HG03342 (cell line): ENCODE measurements around the gene IL1RN.

Experiments used
- ATAC-seq: cut with Tn5 transposase; IDR thresholded peaks from one replicate; pipeline ENCODE4 v1.9.1; 2021; ENCODE audit warnings: mild to moderate bottlenecking, moderate library complexity; ENCODE audit not compliant: unreplicated experiment

Gene IL1RN

DNA sequence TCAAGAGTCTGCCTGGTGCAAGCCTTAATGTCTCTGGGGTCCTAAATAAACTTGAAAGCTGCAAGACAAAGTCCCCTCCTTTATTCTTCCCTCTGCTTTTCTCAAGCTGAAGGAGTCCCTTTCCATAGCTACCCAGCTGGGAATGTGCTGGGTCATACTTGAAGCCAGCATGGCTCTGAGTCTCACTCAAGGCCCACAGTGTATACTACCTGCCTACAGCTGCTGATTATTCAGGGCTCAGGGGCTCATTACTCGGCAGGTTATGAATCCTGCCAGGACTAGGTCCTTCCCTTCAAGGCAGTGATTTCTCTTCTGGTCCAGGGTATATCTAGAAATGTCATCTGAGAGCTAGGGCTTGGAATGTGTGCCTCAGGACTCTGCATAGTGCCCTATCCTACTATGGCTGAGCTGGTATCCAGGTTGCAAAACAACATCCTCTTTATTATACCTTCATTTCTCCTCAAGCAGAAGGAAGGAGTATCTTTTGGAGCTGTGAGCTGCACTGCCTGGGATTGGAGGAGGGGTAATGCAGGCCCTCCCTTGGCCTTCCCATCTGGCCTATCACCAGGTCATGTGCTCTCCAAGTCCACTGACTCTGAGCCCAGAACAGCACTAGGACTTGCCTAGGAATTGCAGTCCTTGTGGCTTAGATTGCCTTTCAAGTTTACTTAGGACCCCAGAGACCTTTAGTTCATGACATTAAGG is 22.3 kb downstream of the IL1RN start:
- no peak for ATAC-seq

- no peak for ATAC-seq
Observed at GRCh38 chr2:113150258-113150601, 22.8 kb downstream of the IL1RN start.

DNA sequence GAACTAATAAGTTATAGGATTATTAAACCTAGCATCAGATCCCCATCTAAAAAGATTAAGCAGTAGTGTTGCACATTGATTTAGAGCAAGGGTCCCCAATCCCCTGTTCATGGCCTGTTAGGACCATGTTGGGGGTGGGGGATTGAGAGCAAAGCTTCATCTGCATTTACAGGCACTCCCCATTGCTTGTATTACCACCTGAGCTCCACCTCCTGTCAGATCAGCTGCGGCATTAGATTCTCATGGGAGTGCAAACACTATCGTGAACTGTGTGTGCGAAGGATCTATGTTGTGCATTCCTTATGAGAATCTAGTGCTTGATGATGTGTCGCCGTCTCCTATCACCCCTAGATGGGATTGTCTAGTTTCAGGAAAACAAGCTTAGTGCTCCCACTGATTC is 27.9 kb downstream of the IL1RN start:
- no peak for ATAC-seq

- ATAC-seq, result no peak
Observed at GRCh38 chr2:113156278-113157117, 29.1 kb downstream of the IL1RN start.

GRCh38 chr2:113157118-113157896 is 29.9 kb downstream of the IL1RN start:
- no peak for ATAC-seq

GRCh38 chr2:113157897-113158753 is 30.7 kb downstream of the IL1RN start:
- no peak for ATAC-seq

DNA sequence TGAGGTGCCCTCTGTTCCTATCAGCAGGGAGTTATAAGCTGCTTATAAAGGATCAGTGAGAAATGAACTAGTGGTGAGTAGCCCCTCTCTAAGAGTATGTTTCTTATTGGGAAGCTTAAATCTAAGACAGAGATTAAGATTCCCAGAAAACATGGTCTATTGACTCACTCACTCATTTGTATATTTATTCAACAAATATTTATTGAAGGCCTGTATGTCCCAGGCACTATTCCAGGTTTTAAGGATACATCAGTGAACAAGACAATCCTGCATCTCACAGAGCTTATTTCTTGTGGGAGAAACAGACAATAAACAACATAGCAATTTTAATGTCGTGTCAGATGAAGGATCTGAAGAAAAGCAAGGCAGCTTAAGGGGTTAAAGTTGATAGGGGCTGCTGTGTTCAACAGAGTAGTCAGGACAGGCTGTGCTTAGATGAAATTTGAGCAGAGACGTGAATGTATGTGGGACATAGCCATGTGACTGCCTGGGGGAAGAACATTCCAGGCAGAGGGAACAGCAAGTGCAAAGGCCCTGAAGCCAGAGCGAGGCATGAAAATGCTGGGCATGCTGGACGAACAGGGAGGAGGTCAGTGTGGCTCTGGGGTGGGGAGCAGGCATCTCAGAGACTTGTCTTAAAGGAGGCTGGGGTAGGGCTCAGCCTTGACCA is 31.6 kb downstream of the IL1RN start:
- ATAC-seq, result no peak

DNA sequence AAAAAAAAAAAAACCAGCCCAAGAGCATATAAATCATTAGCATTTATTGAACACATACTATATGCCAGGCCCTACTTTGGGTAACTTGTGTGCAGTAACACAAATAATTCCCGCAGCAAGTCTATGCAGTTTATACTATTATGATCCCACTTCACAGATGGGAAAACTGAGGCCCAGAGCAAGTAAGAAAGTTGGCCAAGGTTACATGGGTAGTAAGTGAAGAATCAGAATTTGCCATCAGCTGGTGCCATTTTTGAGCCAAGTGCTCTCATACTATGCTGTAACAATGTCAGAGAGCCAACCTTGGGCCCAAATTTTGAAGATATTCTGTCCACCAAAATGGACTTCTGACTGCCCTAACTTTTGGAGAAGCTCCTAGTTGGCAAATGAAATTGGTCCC is 32.9 kb downstream of the IL1RN start:
- no peak for ATAC-seq

- no peak for ATAC-seq
Observed at GRCh38 chr2:113160962-113161361, 33.6 kb downstream of the IL1RN start.

GRCh38 chr2:113162173-113162572 is 34.8 kb downstream of the IL1RN start:
- ATAC-seq, result no peak

DNA sequence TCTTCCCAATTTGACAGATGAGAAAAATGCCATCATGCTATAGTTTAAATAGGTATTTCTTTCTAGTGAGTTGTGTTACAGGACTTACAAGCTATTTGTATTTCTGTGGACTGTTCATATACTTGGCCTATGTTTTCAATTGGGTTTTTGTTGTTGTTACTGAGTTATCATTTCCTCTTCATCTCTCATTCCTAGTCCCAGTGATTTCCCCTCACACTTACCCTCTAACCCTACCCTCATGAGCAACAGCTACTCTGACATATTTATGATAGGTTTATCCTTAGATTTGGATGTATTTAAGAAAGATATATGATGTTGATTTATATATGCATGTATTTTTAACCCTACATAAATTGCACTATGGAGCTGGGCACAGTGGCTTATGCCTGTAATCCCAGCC is 35.5 kb downstream of the IL1RN start:
- no peak for ATAC-seq

- no peak for ATAC-seq
Observed at GRCh38 chr2:113164215-113164929, 37.0 kb downstream of the IL1RN start.

DNA sequence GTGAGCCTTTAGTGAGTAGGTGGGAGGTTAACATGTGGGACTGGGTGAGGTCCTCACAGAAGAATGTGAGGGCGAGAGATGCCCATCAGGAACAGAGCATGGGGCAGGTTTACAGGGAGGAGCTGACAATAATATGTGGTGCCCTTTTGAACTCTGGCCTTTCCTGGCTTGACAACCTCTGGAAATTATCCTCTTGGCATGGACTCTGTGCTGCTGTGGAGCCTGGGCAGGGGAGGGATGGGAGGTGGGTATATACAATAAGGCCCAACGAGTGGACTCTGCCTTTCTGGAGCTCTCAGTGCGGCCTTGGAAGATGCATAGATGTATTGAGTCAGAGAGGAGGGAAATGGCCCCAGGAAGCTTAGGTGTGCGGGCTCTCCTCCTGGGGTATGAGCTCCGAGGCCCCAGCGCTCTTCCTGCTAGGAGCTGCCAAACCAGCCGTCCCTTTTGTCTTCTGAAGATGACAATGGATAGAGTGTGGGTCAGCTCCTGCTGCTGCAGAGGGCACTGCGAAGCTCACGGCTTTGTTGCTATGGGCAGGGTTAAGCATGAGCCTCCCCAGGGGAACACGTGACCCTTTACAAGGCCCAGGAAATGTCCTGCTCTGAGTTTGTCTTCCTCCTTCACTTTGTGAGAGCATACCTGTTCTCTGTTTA is 37.7 kb downstream of the IL1RN start:
- no peak for ATAC-seq

DNA sequence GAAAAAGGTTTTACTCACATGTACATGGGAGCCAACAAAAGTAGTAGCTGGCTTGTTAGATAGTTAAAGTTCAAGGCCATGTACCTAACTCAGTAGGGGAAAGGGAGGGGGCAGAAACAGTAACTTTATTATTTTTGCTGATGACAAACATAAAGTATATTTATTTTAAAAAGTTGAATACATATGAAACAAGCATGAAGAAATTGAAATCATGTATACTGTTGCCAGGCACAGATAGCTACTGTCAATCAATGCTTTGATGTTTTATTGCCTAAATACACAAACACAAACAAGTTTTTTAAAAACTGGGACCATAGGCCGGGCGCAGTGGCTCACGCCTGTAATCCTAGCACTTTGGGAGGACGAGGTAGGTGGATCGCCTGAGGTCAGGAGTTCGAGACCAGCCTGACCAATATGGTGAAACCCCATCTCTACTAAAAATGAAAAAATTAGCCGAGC is 38.8 kb downstream of the IL1RN start:
- no peak for ATAC-seq

GRCh38 chr2:113167115-113167932 is 39.9 kb downstream of the IL1RN start:
- no peak for ATAC-seq

GRCh38 chr2:113167962-113168340 is 40.6 kb downstream of the IL1RN start:
- no peak for ATAC-seq

- no peak for ATAC-seq
Observed at GRCh38 chr2:113169002-113169530, 41.7 kb downstream of the IL1RN start.

- no peak for ATAC-seq
Observed at GRCh38 chr2:113169586-113169985, 42.2 kb downstream of the IL1RN start.
